Cardiac muscle cell (in vitro differentiated cells and primary cell): ENCODE results near the gene PJA2. TPM values are rescaled to one million over a fixed set of nuclear protein-coding genes. Genes with fewer than 3 reads are reported as not detected.

ENCODE experiments used
- DNase-seq, 2 donors: peaks; one replicate each; pipeline versions ENCODE4 v3.0.0 to v3.0.0-alpha.2; 2010 to 2017; ENCODE audit warnings: low read depth in 1 of 2, low spot score in 1 of 2
- H3K27ac ChIP-seq: fragments of 200-600 bp; sonication (generic); 2 replicates; pipeline ENCODE4 v1.5.1; 2016
- H3K27me3 ChIP-seq: fragments of 200-600 bp; sonication (generic); 2 replicates; pipeline ENCODE4 v1.6.0; 2016; ENCODE audit warnings: control low read depth
- H3K36me3 ChIP-seq: fragments of 200-600 bp; sonication (generic); 2 replicates; pipeline ENCODE4 v1.5.1; 2016; ENCODE audit warnings: control low read depth
- H3K4me1 ChIP-seq: fragments of 200-600 bp; sonication (generic); 2 replicates; pipeline ENCODE4 v1.8.1; 2017; ENCODE audit warnings: low read depth, mild to moderate bottlenecking, mixed run types
- H3K4me3 ChIP-seq: fragments of 200-600 bp; sonication (generic); 2 replicates; pipeline ENCODE4 v1.5.1; 2016; ENCODE audit warnings: mild to moderate bottlenecking
- H3K9me3 ChIP-seq: fragments of 200-600 bp; sonication (generic); 2 replicates; pipeline ENCODE4 v1.5.1; 2017; ENCODE audit warnings: low read depth, mild to moderate bottlenecking, control low read depth
- polyA plus RNA-seq: library from polyadenylated mRNA; unstranded; fragments of >200 nt; fragmentation: Nextera tagmentation; extraction: Ambion mirVana; gene quantifications from 2 replicates; pipeline ENCODE4 v1.2.1, GENCODE V29; 2016
- total RNA-seq: library from RNA; depleted of rRNA; stranded (reverse); fragments of >200 nt; gene quantifications from 2 replicates; pipeline ENCODE4 v1.2.3, GENCODE V29; 2016
- TF ChIP-seq, protein P1 (sequence below): IDR thresholded peaks from 2 replicates; pipeline ENCODE4 v1.5.1; 2012; ENCODE audit warnings: low read depth, mild to moderate bottlenecking, low read length

PJA2 gene
- total and polyA plus RNA-seq, 2 experiments from 2014 or later: 71.8 to 73.6 TPM

DNA sequence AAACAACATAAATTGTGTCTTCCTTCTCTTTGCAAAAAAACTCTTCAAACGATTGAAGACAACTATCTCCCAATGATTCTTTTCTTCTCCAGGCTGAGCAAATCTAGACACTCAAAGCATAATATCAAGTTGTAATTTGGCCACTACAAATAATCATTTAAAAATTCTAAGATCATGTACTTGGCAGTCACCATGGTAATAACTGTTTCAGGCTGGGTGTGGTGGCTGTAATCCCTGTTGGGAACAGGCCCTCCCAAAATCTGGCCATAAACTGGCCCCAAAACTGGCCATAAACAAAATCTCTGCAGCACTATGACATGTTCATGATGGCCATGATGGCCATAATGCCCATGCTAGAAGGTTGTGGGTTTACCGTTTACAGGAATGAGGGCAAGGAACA lies 52.0 kb downstream of the PJA2 start:
- Histone ChIP-seq H3K9me3 (no peaks in the 10 kb centered on the region), H3K36me3 (peaks cover 39% of the 10 kb centered on the region), H3K27ac (no peak overlapping the region), H3K4me3 (no peak overlapping the region), H3K27me3 (no peaks in the 10 kb centered on the region), H3K4me1 (no peaks in the 10 kb centered on the region)
- DNase-seq: no peak
- TF ChIP-seq, protein P1, sequence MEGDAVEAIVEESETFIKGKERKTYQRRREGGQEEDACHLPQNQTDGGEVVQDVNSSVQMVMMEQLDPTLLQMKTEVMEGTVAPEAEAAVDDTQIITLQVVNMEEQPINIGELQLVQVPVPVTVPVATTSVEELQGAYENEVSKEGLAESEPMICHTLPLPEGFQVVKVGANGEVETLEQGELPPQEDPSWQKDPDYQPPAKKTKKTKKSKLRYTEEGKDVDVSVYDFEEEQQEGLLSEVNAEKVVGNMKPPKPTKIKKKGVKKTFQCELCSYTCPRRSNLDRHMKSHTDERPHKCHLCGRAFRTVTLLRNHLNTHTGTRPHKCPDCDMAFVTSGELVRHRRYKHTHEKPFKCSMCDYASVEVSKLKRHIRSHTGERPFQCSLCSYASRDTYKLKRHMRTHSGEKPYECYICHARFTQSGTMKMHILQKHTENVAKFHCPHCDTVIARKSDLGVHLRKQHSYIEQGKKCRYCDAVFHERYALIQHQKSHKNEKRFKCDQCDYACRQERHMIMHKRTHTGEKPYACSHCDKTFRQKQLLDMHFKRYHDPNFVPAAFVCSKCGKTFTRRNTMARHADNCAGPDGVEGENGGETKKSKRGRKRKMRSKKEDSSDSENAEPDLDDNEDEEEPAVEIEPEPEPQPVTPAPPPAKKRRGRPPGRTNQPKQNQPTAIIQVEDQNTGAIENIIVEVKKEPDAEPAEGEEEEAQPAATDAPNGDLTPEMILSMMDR: no peak

DNA sequence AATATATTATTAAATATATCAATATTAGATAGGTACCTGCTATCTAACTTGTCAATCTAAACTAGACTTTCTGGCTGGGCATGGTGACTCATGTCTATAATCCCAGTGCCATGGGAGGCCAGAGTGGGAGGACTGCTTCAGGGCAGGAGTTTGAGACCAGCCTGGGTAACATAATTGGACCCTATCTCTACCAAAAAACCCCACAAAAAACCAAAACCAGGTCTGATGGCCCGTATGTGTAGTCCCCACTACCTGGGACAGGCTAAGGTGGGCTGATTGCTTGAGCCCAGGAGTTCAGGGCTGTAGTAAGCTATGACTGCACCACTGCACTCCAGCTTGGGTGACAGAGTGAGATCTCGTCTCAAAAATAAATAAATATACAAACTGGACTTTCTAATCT lies 55.0 kb downstream of the PJA2 start:
- Histone ChIP-seq H3K36me3 (peaks cover 27% of the 10 kb centered on the region), H3K4me3 (no peak overlapping the region), H3K9me3 (no peaks in the 10 kb centered on the region), H3K27me3 (no peaks in the 10 kb centered on the region), H3K27ac (peak overlapping the region; percentile 13), H3K4me1 (no peaks in the 10 kb centered on the region)
- TF ChIP-seq, protein P1: no peak
- peak; percentile 11 to 28 for DNase-seq

DNA sequence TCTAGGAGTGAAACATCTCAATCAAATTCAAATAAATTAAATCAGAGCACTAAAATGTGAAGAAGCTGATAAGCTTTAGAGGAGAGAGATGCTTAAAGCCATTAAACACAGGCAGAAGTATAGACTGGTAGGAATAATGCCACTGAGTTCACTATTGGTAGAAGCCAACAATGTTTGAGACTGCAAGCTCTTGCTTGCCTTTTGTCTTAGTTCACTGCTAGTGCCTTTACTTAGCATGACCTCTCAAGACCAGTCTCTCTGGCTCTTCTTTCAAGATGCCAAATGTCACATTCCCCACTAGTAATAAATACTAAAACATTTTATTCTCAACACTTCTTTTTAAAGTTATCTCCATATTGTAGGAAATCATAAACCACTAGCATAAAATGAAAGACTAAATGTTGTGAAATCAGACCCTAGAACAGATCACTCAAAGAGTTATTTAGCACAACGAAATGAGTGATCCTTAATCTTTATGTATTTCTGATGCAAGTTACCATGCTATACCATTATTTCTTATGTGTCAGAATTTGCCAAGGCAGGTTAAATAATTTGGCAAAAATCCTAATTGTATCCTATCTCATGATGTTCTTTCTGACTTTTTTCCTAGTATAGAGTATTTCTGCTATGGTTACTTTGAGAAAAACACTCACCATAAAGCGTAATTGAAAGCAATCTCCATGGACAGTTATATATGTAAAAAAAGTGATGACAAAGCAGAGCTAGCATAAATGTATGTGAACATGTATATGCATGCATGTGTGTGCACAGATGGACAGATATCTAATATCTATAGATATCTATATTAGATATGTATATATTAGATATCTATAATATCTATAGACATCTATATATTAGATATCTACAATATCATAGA lies 57.5 kb downstream of the PJA2 start:
- Histone ChIP-seq H3K9me3 (no peaks in the 10 kb centered on the region), H3K4me3 (no peak overlapping the region), H3K27me3 (no peaks in the 10 kb centered on the region), H3K27ac (peak overlapping the region; percentile 55), H3K4me1 (no peaks in the 10 kb centered on the region), H3K36me3 (peaks cover 31% of the 10 kb centered on the region)
- DNase-seq: peak; percentile 11 to 42
- TF ChIP-seq, protein P1: no peak

DNA sequence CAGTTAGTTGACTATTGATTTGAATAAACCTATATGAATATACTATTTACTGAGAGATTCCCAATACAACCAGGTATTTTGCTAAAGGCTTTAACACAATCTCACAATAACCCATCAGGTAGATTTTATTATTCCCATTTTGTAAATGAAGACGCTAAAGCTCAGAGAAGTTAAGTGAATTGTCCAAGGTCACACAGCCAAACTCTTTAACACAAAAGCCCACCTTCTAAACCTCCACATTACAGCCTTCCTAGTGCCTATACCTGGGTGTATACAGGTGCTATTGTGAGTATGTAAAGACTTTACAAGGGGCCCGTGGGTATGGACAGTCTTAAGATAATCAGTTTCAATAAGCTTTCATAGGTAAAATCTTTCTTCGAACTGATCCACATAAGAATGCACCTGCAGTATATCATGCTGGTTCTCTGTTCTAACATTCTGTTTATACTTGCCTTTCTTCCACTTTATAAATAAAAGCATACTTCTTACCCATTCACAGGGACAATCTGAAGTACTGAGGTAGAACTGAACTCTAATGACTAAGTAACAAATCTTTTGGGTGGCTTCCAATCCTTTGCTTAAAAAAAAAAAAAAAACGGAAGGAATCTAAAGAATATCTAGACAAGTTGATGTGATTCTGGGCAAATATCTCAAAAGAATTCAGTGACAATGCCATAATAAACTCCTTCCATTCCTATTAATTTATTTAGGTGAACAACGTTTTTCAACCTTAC lies 59.1 kb downstream of the PJA2 start:
- DNase-seq: peak in 1 of 2 donors; percentile 18
- H3K4me1 ChIP-seq: no peaks in the 10 kb centered on the region
- TF ChIP-seq, protein P1: no peak
- H3K27ac ChIP-seq: no peak overlapping the region
- no peaks in the 10 kb centered on the region for H3K27me3 ChIP-seq
- no peaks in the 10 kb centered on the region for H3K9me3 ChIP-seq
- peaks cover 29% of the 10 kb centered on the region for H3K36me3 ChIP-seq
- H3K4me3 ChIP-seq: no peak overlapping the region

DNA sequence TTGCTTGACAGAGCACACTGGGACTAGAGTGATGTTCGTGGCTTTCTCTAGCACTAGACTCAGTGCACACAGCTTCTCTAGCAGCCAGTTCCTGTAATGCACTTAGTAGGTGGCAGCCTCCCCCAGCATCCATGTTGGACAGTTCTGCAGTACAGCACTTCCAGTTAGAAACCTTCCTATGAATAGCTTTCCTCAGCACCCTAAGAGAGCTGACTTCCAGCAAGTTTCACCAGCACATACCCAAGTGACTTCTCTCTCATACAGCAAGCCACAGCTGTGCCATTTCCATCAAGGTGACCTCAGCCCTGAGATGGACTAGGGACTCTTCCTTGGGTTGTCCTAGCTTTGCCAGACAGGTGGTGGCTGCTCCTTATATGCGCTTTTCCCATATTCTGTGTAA lies 60.4 kb downstream of the PJA2 start:
- H3K4me3 ChIP-seq: no peak overlapping the region
- H3K9me3 ChIP-seq: no peaks in the 10 kb centered on the region
- no peaks in the 10 kb centered on the region for H3K27me3 ChIP-seq
- peak overlapping the region; percentile 44 for H3K27ac ChIP-seq
- H3K36me3 ChIP-seq: peaks cover 24% of the 10 kb centered on the region
- TF ChIP-seq, protein P1: no peak
- H3K4me1 ChIP-seq: no peaks in the 10 kb centered on the region
- DNase-seq: no peak
